Measurements from ENCODE around the gene CEP97.

GRCh38 chr3:101722394-101723173 lies 1.8 kb upstream of the CEP97 start:
- TF ChIP-seq EZH2 (optimal IDR thresholded peaks at IDR 0.05; ENCODE audit: low read depth, low read length), result no peak
- TF ChIP-seq, protein P1, sequence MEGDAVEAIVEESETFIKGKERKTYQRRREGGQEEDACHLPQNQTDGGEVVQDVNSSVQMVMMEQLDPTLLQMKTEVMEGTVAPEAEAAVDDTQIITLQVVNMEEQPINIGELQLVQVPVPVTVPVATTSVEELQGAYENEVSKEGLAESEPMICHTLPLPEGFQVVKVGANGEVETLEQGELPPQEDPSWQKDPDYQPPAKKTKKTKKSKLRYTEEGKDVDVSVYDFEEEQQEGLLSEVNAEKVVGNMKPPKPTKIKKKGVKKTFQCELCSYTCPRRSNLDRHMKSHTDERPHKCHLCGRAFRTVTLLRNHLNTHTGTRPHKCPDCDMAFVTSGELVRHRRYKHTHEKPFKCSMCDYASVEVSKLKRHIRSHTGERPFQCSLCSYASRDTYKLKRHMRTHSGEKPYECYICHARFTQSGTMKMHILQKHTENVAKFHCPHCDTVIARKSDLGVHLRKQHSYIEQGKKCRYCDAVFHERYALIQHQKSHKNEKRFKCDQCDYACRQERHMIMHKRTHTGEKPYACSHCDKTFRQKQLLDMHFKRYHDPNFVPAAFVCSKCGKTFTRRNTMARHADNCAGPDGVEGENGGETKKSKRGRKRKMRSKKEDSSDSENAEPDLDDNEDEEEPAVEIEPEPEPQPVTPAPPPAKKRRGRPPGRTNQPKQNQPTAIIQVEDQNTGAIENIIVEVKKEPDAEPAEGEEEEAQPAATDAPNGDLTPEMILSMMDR (IDR thresholded peaks at IDR 0.05; ENCODE audit: low read length), result no peak
